HG03439 (cell line): Measurements from ENCODE around the gene FLYWCH2.
"Not testable (repeated sequence)": the region's sequence is repeated elsewhere in the genome, so short reads cannot be mapped to it uniquely, and the experiment has no call there.

Source experiments
- ATAC-seq: cut with Tn5 transposase; IDR thresholded peaks from one replicate; pipeline ENCODE4 v1.9.1; 2021; ENCODE audit warnings: mild to moderate bottlenecking, moderate library complexity; ENCODE audit not compliant: unreplicated experiment

FLYWCH2 gene

DNA sequence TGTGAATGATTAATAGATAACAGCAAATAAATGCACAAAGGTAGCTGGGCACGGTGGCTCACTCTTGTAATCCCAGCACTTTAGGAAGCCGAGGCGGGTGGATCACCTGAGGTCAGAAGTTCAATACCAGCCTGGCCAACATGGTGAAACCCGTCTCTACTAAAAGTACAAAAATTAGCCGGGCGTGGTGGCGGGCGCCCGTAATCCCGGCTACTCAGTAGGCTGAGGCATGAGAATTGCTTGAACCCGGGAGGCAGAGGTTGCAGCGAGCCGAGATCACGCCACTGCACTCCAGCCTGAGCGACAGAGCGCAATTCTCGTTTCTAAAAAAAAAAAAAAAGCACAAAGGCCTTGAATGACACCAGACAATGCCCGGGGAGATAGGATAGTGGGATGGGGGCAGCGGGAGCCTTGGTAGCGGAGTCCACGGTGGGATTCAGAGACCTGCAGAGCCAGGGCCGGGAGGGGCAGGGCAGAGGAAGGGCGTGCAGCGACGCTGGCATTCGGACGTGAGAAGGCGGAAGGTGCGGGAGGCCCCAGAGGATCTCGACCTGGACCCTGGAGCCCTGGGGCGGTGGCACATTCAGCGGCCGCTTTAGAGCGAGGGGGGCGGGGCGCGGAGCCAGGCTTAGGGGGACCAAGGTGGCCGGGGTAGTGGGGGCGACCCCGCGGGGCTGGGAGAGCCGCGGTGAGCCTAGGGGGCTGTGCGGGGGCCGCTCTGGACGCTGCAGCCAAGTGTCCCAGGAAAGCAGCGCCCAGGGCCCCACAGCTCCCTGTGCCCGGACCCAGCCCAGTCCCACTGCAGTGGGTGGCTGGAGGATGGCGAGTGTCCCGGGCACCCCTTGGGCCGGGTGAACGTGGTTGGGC, 999 bp upstream of the FLYWCH2 start:
- ATAC-seq = peak; percentile 16

GRCh38 chr16:2883458-2883908, 468 bp downstream of the FLYWCH2 start:
- no peak for ATAC-seq

- ATAC-seq = no peak
Measured at GRCh38 chr16:2884041-2884451, 1.0 kb downstream of the FLYWCH2 start.

- no peak for ATAC-seq
Measured at GRCh38 chr16:2894231-2894630, 11.2 kb downstream of the FLYWCH2 start.

GRCh38 chr16:2895813-2896212, 12.8 kb downstream of the FLYWCH2 start:
- no peak for ATAC-seq

DNA sequence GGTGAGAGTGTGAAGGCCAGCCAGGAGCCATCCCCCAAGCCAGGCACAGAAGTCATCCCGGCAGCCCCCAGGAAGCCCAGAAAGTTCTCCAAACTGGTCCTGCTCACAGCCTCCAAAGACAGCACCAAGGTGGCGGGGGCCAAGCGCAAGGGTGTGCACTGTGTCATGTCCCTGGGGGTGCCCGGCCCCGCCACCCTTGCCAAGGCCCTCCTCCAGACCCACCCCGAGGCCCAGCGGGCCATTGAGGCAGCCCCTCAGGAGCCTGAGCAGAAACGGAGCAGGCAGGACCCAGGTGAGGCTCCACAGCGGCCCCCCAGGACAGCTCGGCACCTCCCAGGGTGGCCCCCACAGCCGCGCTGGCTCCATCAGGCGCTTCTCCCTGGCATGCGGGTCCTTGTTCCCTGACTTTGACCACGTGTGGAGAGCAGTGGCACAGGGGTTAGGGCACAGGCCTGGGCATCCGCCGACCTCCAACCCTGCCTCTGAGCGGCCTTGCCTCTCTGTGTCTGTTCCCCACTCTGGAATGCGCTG, 13.5 kb downstream of the FLYWCH2 start:
- no peak for ATAC-seq

- no peak for ATAC-seq
Measured at GRCh38 chr16:2897110-2897509, 14.1 kb downstream of the FLYWCH2 start.

- no peak for ATAC-seq
Measured at GRCh38 chr16:2898831-2899563, 16.0 kb downstream of the FLYWCH2 start.

GRCh38 chr16:2899564-2900072, 16.6 kb downstream of the FLYWCH2 start:
- ATAC-seq = no peak

DNA sequence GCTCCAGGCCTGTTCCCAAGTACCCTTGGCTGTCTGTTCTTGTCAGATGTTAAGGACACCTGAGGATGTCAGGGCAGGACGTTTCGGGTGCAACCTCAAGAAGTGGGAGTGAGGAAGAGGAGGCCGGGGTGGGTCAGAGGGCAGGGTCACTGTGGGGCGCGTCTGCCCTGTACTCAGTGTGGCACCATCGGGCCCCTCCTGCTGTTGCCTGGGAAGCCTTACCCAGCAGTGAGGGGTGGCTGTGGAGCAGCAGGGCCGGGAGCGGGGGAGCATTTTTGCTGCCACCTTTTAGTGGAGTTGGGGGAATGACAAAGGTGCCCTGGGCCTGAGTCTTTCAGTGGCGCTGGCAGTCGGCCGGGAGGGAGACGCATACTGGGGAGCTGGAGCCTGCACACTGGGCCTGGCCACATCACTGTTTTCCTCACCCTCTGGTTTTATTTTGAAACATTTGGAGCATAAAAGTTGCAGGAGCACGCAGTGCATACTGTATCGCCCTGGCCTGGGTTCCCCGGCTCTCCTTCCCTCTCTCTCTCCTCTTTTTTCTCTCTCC, 17.6 kb downstream of the FLYWCH2 start:
- no peak for ATAC-seq

DNA sequence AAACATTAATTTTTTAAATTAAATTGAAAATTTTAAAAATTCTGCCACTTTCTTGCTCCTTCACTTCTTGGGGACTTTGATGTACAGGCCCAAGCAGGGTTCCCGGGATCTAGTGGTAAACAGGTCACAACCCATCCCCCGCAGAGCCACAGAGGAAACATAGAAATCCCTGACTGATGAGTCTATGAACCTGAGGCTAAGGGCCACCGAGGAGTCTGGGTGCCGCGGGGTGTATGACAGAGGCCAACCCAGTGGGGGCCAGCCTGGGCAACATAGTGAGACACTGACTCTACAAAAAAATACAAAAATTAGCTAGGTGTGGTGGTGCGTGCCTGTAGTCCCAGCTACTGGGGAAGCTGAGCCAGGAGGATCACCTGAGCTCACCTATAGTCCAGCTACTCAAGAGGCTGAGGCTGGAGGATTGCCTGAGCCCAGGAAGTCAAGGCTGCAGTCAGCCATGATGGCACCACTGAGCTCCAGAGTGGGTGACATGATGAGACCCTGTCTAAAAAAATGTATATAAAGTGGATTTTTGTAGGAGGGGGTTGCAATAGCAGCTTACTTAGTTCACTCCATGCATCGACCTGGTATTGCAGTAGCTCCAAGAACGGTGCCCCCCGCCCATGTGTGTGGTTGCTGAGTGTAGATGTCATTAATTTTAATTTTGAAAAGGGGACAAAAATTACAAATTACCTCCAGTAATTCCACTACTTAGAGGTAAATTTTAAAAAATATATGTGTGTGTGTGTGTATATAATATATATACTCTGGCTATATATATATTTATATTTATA, 19.5 kb downstream of the FLYWCH2 start:
- no peak for ATAC-seq

- peak; percentile 42 for ATAC-seq
Measured at GRCh38 chr16:2904100-2904921, 21.3 kb downstream of the FLYWCH2 start.

DNA sequence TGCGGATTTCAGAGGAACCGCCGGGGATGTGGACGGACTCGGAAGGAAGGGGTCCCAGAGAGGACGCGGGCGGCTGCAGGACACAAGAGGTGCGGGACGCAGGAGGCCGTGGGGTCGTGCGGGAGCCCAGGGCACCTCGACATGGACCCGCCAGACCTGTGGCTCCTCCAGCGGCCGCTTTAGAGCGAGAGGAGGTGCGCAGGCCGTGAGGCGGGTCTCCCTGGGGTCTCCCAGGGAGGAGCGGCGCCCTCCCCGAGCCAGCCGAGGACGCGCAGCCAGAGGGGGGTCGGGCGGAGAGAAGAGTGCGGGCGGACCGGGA, 21.9 kb downstream of the FLYWCH2 start:
- ATAC-seq = peak; percentile 25

GRCh38 chr16:2905241-2905987, 22.4 kb downstream of the FLYWCH2 start:
- ATAC-seq = peak; percentile 68

GRCh38 chr16:2905988-2906387, 23.0 kb downstream of the FLYWCH2 start:
- no peak for ATAC-seq

- ATAC-seq = not testable (repeated sequence)
Measured at GRCh38 chr16:2907084-2907753, 24.2 kb downstream of the FLYWCH2 start.

GRCh38 chr16:2910441-2910969, 27.5 kb downstream of the FLYWCH2 start:
- ATAC-seq = no peak

- peak; percentile 85 for ATAC-seq
Measured at GRCh38 chr16:2911638-2912329, 28.8 kb downstream of the FLYWCH2 start, which contains the start of gene FLYWCH1. FLYWCH1 (plus strand) TSS chr16:2911931; CDS start chr16:2929686, 17,755 bp downstream.
